ENCODE data around the gene SLC2A5.

SLC2A5 gene

GRCh38 chr1:9088807-9089206, 19.4 kb upstream of the SLC2A5 start:
- no peaks in the 10 kb centered on the region for H3K27me3 ChIP-seq (ENCODE audit: control insufficient read depth, insufficient read depth, low read length)
- H3K36me3 ChIP-seq (ENCODE audit: control insufficient read depth, insufficient read depth, low read length), result no peaks in the 10 kb centered on the region
- peaks cover 15% of the 10 kb centered on the region for H3K9me3 ChIP-seq (ENCODE audit: control insufficient read depth, insufficient read depth, low read depth, low read length)
- H3K27ac ChIP-seq (ENCODE audit: low read depth, low read length), result no peak overlapping the region
- H3K4me3 ChIP-seq (ENCODE audit: low read depth, low read length), result no peak overlapping the region
- H3K4me1 ChIP-seq (ENCODE audit: control insufficient read depth, insufficient read depth, low read length), result no peaks in the 10 kb centered on the region; the same call in 1 of the 2 replicates
- H3K9ac ChIP-seq (ENCODE audit: low read length), result no peak overlapping the region

- Histone ChIP-seq H3K36me3 (ENCODE audit: control insufficient read depth, insufficient read depth, low read length) (no peaks in the 10 kb centered on the region), H3K9ac (ENCODE audit: low read length) (no peak overlapping the region), H3K4me1 (ENCODE audit: control insufficient read depth, insufficient read depth, low read length) (no peaks in the 10 kb centered on the region), H3K4me3 (ENCODE audit: low read depth, low read length) (no peak overlapping the region), H3K9me3 (ENCODE audit: control insufficient read depth, insufficient read depth, low read depth, low read length) (peaks cover 15% of the 10 kb centered on the region), H3K27me3 (ENCODE audit: control insufficient read depth, insufficient read depth, low read length) (no peaks in the 10 kb centered on the region), H3K27ac (ENCODE audit: low read depth, low read length) (no peak overlapping the region)
Measured at GRCh38 chr1:9087411-9088125, 18.1 kb upstream of the SLC2A5 start.

GRCh38 chr1:9086796-9087195, 17.4 kb upstream of the SLC2A5 start:
- H3K4me3 ChIP-seq (ENCODE audit: low read depth, low read length), result no peak overlapping the region
- peaks cover 15% of the 10 kb centered on the region for H3K9me3 ChIP-seq (ENCODE audit: control insufficient read depth, insufficient read depth, low read depth, low read length)
- H3K9ac ChIP-seq (ENCODE audit: low read length), result no peak overlapping the region
- H3K27me3 ChIP-seq (ENCODE audit: control insufficient read depth, insufficient read depth, low read length), result no peaks in the 10 kb centered on the region
- H3K4me1 ChIP-seq (ENCODE audit: control insufficient read depth, insufficient read depth, low read length), result no peaks in the 10 kb centered on the region
- H3K36me3 ChIP-seq (ENCODE audit: control insufficient read depth, insufficient read depth, low read length), result no peaks in the 10 kb centered on the region
- no peak overlapping the region for H3K27ac ChIP-seq (ENCODE audit: low read depth, low read length)

DNA sequence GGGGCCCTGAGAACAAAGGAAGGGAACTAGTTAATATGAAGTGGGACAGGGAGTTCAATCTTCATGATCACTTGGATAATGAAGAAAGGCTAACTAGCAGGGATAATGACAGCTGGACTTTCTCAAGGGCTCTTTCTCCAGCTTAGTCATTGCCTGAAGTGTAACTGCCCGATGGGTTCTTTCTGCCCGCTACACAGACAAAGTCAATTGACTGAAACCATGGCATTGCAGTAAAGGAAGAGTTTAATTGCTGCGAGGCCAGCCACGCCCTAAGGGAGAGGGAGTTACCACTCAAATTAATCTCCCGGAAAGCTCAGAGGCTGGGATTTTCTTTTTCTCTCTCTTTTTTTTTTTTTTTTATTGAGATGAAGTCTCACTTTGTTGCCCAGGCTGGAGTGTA, 16.6 kb upstream of the SLC2A5 start:
- Histone ChIP-seq H3K9ac (ENCODE audit: low read length) (no peak overlapping the region), H3K27ac (ENCODE audit: low read depth, low read length) (no peak overlapping the region), H3K4me1 (ENCODE audit: control insufficient read depth, insufficient read depth, low read length) (peaks cover under 1% of the 10 kb centered on the region), H3K27me3 (ENCODE audit: control insufficient read depth, insufficient read depth, low read length) (no peaks in the 10 kb centered on the region), H3K9me3 (ENCODE audit: control insufficient read depth, insufficient read depth, low read depth, low read length) (peaks cover 15% of the 10 kb centered on the region), H3K4me3 (ENCODE audit: low read depth, low read length) (no peak overlapping the region), H3K36me3 (ENCODE audit: control insufficient read depth, insufficient read depth, low read length) (no peaks in the 10 kb centered on the region)

DNA sequence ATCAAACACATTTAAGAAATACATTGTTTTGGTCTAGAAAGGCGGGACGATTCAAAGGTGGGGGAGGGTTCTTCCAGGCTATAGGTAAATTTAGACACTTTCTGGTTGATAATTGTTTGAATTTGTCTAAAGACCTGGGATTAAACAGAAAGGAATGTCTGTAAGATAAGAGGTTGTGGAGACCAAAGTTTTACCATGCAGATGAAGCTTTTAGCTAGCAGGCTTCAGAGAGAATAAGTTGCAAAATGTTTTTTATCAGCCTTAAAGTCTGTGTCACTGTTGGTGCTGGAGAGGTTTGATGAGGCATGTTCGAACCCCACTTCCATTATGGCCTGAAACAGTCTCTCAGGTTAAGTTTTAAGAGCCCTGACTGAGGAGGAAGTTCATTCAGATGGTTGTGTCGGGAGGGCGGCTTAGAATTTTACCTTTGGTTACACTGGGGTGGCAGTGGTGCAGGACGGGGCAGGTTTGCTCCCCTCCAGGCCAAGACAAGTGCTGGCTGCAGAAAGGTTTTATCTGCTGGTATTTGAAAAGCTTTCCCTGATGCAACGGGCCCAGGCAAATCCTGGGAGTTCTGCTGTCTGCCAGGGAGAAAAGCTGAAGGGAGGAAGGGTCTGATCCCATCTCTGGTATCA, 16.0 kb upstream of the SLC2A5 start:
- Histone ChIP-seq H3K27ac (ENCODE audit: low read depth, low read length) (no peak overlapping the region), H3K9me3 (ENCODE audit: control insufficient read depth, insufficient read depth, low read depth, low read length) (peaks cover 15% of the 10 kb centered on the region), H3K4me1 (ENCODE audit: control insufficient read depth, insufficient read depth, low read length) (peaks cover 6% of the 10 kb centered on the region), H3K27me3 (ENCODE audit: control insufficient read depth, insufficient read depth, low read length) (no peaks in the 10 kb centered on the region), H3K4me3 (ENCODE audit: low read depth, low read length) (no peak overlapping the region), H3K36me3 (ENCODE audit: control insufficient read depth, insufficient read depth, low read length) (no peaks in the 10 kb centered on the region), H3K9ac (ENCODE audit: low read length) (no peak overlapping the region)

DNA sequence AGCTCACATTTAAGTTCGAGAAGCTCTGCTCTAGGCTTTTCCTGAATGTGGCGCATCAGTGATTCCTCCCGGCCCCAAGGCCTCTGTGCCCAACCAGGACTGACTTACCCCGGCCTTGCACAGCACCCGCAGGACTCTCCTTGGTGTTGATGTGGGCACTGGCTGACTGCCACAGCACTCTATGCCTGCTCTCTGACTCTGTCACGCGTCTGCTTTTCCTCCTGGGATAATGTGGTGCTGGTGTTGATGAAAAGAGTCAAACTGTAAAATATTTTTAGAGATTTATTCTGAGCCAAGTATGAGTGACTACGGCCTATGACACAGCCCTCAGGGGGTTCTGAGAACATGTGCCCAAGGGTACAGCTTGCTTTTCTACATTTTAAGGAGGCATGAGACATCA, 15.5 kb upstream of the SLC2A5 start:
- H3K4me3 ChIP-seq (ENCODE audit: low read depth, low read length), result no peak overlapping the region

GRCh38 chr1:9081473-9081872, 12.0 kb upstream of the SLC2A5 start:
- no peaks in the 10 kb centered on the region for H3K27me3 ChIP-seq (ENCODE audit: control insufficient read depth, insufficient read depth, low read length)
- H3K4me3 ChIP-seq (ENCODE audit: low read depth, low read length), result no peak overlapping the region
- no peak overlapping the region for H3K27ac ChIP-seq (ENCODE audit: low read depth, low read length)
- H3K9ac ChIP-seq (ENCODE audit: low read length), result no peak overlapping the region
- peaks cover 6% of the 10 kb centered on the region for H3K4me1 ChIP-seq (ENCODE audit: control insufficient read depth, insufficient read depth, low read length)
- peaks cover 5% of the 10 kb centered on the region; the same call in 1 of the 2 replicates for H3K9me3 ChIP-seq (ENCODE audit: control insufficient read depth, insufficient read depth, low read depth, low read length)
- H3K36me3 ChIP-seq (ENCODE audit: control insufficient read depth, insufficient read depth, low read length), result no peaks in the 10 kb centered on the region

More for the DNA sequence above, 15.5 kb upstream of the SLC2A5 start:
- Histone ChIP-seq H3K27me3 (ENCODE audit: control insufficient read depth, insufficient read depth, low read length) (no peaks in the 10 kb centered on the region), H3K36me3 (ENCODE audit: control insufficient read depth, insufficient read depth, low read length) (no peaks in the 10 kb centered on the region), H3K4me1 (ENCODE audit: control insufficient read depth, insufficient read depth, low read length) (peaks cover 6% of the 10 kb centered on the region), H3K9me3 (ENCODE audit: control insufficient read depth, insufficient read depth, low read depth, low read length) (peaks cover 15% of the 10 kb centered on the region), H3K9ac (ENCODE audit: low read length) (no peak overlapping the region), H3K27ac (ENCODE audit: low read depth, low read length) (no peak overlapping the region)

DNA sequence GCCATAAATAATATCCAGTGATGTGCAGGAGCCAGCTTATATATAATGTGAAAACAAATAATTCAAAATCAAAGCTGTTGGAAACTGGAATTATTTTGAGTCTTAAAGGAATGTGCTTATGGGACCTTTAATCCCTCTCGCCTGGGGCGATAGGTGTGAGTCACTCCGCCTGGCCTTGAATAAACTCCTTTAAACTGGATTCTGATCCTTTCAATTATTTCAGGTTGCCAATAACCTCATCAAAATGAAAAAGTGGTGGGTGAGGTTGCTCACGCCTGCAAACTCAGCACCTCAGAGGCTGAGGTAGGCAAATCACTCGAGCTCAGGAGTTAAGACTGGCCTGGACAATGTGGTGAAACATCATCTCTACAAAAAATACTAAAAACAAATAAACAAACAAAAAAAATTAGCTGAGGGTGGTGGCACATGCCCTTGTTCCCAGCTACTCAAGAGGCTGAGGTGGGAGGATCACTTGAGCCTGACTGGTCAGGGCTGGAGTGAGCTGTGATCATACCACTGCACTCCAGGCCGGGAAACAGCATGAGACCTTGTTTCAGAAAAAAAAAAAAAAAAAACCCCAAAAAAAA, 11.4 kb upstream of the SLC2A5 start:
- Histone ChIP-seq H3K27ac (ENCODE audit: low read depth, low read length) (no peak overlapping the region), H3K4me1 (ENCODE audit: control insufficient read depth, insufficient read depth, low read length) (peaks cover 6% of the 10 kb centered on the region), H3K36me3 (ENCODE audit: control insufficient read depth, insufficient read depth, low read length) (no peaks in the 10 kb centered on the region), H3K9ac (ENCODE audit: low read length) (no peak overlapping the region), H3K27me3 (ENCODE audit: control insufficient read depth, insufficient read depth, low read length) (no peaks in the 10 kb centered on the region), H3K4me3 (ENCODE audit: low read depth, low read length) (no peak overlapping the region), H3K9me3 (ENCODE audit: control insufficient read depth, insufficient read depth, low read depth, low read length) (0 out of 2 replicates have a peak, but pooled peaks cover 2% of the 10 kb centered on the region)

- Histone ChIP-seq H3K4me1 (ENCODE audit: control insufficient read depth, insufficient read depth, low read length) (peaks cover 6% of the 10 kb centered on the region), H3K4me3 (ENCODE audit: low read depth, low read length) (no peak overlapping the region), H3K36me3 (ENCODE audit: control insufficient read depth, insufficient read depth, low read length) (no peaks in the 10 kb centered on the region), H3K27me3 (ENCODE audit: control insufficient read depth, insufficient read depth, low read length) (no peaks in the 10 kb centered on the region), H3K9ac (ENCODE audit: low read length) (no peak overlapping the region), H3K9me3 (ENCODE audit: control insufficient read depth, insufficient read depth, low read depth, low read length) (no peaks in the 10 kb centered on the region), H3K27ac (ENCODE audit: low read depth, low read length) (no peak overlapping the region)
Measured at GRCh38 chr1:9079988-9080704, 10.7 kb upstream of the SLC2A5 start.

DNA sequence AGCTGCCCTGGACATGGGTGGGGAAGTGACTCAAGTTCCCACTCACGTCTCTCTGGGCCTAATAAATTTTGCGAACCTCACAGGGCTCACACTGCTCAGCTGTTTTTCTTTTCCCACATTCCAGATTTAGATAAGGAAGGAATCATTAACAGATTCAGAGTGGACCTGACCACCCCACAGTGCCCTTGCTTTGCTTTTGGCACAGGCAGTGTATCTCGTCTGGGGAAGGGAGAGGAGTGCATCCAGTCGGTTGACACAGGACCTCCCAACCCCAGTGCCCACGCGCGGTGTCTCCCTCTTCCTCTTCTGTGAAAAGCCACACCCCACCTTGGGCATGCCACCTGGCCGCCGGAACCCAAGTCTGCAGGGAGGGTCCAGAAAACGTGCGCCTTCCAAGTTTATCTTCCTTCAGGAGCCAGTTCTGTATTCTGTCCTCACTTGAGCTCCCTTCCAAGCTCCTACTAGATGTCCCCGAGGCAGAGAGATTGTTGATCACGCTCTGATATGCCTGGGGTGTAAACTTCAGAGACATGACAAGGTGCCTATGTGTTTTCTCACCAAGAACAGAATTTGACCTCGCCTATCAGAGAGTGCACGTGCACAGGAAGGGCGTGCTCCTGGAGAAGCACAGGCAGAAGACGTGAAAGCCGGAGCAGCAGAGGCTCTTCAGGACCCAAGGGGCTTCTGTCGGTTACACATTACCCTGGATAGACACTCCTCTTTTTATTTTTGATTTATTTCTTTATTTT, 9.5 kb upstream of the SLC2A5 start:
- Histone ChIP-seq H3K4me3 (ENCODE audit: low read depth, low read length) (no peak overlapping the region), H3K36me3 (ENCODE audit: control insufficient read depth, insufficient read depth, low read length) (no peaks in the 10 kb centered on the region), H3K9ac (ENCODE audit: low read length) (no peak overlapping the region), H3K27ac (ENCODE audit: low read depth, low read length) (no peak overlapping the region), H3K4me1 (ENCODE audit: control insufficient read depth, insufficient read depth, low read length) (peaks cover 6% of the 10 kb centered on the region), H3K9me3 (ENCODE audit: control insufficient read depth, insufficient read depth, low read depth, low read length) (no peaks in the 10 kb centered on the region), H3K27me3 (ENCODE audit: control insufficient read depth, insufficient read depth, low read length) (no peaks in the 10 kb centered on the region)
